Measurements from ENCODE around the gene CDHR2. TPM values are rescaled to one million over a fixed set of nuclear protein-coding genes. Genes with fewer than 3 reads are reported as not detected.

The CDHR2 gene
- total RNA-seq, 2 donors from 2014 or later: 1.3 TPM; not detected in 1

- TF ChIP-seq CTCF (IDR thresholded peaks at IDR 0.05) (no peak), POLR2A (IDR thresholded peaks at IDR 0.05) (no peak)
- Histone ChIP-seq H3K4me1 (no peaks in the 10 kb centered on the region), H3K27me3 (no peaks in the 10 kb centered on the region), H3K4me3 (no peak overlapping the region), H3K27ac (no peak overlapping the region), H3K9me3 (no peaks in the 10 kb centered on the region), H3K36me3 (replicated peaks in 1 of 2; ENCODE audit: insufficient read depth in 1 of 2, low read depth in 2 of 2) (no peaks in the 10 kb centered on the region)
- DNase-seq: no peak
- WGBS, 2 donors: 85 to 86% methylated on average over 6 of the region's 6 CpGs
- intact Hi-C loops (cut with DNase I): no loop called here
- ATAC-seq: no peak
Observed at GRCh38 chr5:176612008-176612407, 62.9 kb downstream of the CDHR2 start.

- intact Hi-C loops (cut with DNase I): no loop called here
Observed at GRCh38 chr5:176612855-176613254, 63.7 kb downstream of the CDHR2 start.

GRCh38 chr5:176614805-176615478 lies 65.8 kb downstream of the CDHR2 start:
- Histone ChIP-seq H3K27me3 (peaks cover 0 to 12% of the 10 kb centered on the region in 2 donors), H3K4me3 (no peak overlapping the region), H3K27ac (no peak overlapping the region), H3K36me3 (replicated peaks in 1 of 2; ENCODE audit: insufficient read depth in 1 of 2, low read depth in 2 of 2) (no peaks in the 10 kb centered on the region), H3K9me3 (no peaks in the 10 kb centered on the region), H3K4me1 (peaks cover 12% of the 10 kb centered on the region)
- DNase-seq (no peak), ATAC-seq (no peak)
- 51 to 66% methylated on average over 8 of the region's 8 CpGs for WGBS, 2 donors
- intact Hi-C loops (cut with DNase I): no loop called here
- TF ChIP-seq POLR2A (IDR thresholded peaks at IDR 0.05) (no peak), CTCF (IDR thresholded peaks at IDR 0.05) (no peak)

More at GRCh38 chr5:176612855-176613254, 63.7 kb downstream of the CDHR2 start:
- DNase-seq: no peak
- 54 to 57% methylated on average over 2 of the region's 2 CpGs for WGBS, 2 donors
- no peaks in the 10 kb centered on the region for H3K9me3 ChIP-seq
- no peak overlapping the region for H3K4me3 ChIP-seq
- no peak for ATAC-seq
- H3K27me3 ChIP-seq: no peaks in the 10 kb centered on the region
- H3K36me3 ChIP-seq (replicated peaks in 1 of 2; ENCODE audit: insufficient read depth in 1 of 2, low read depth in 2 of 2): no peaks in the 10 kb centered on the region
- TF ChIP-seq POLR2A (IDR thresholded peaks at IDR 0.05) (no peak), CTCF (IDR thresholded peaks at IDR 0.05) (no peak)
- no peak overlapping the region for H3K27ac ChIP-seq
- H3K4me1 ChIP-seq: no peaks in the 10 kb centered on the region

- ATAC-seq (no peak), DNase-seq (no peak)
- Histone ChIP-seq H3K27ac (no peak overlapping the region), H3K27me3 (peaks cover 0 to 23% of the 10 kb centered on the region in 2 donors), H3K4me3 (no peak overlapping the region), H3K9me3 (no peaks in the 10 kb centered on the region), H3K4me1 (peaks cover 20% of the 10 kb centered on the region), H3K36me3 (replicated peaks in 1 of 2; ENCODE audit: insufficient read depth in 1 of 2, low read depth in 2 of 2) (no peaks in the 10 kb centered on the region)
- TF ChIP-seq CTCF (IDR thresholded peaks at IDR 0.05): no peak
- no peak for TF ChIP-seq POLR2A (IDR thresholded peaks at IDR 0.05)
- WGBS, 2 donors: 39 to 51% methylated on average over 7 of the region's 7 CpGs
- intact Hi-C loops (cut with DNase I): no loop called here
Observed at GRCh38 chr5:176616511-176616910, 67.4 kb downstream of the CDHR2 start.

DNA sequence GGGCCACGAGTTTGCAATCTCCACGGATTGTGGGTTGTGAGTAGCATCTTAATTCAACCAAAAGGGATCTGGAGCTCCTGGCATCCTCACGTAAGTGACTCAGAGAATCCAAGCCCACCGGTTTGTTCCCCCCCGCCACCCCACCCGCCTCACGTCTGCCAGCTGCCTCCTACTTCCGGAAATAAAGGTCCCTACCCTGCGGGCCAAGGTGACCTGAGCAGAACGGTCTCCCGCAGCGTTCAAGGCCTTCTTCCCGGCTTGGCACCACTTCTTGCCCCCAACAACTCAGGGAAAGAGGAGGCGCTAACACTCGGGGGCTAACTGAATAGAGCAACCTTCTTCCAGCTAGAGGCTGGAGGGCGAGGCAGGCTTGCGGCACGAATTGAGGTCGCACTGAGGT lies 69.6 kb downstream of the CDHR2 start:
- intact Hi-C loops (cut with DNase I): no loop called here
- H3K27me3 ChIP-seq: peaks cover 0 to 23% of the 10 kb centered on the region in 2 donors
- no peaks in the 10 kb centered on the region for H3K36me3 ChIP-seq (replicated peaks in 1 of 2; ENCODE audit: insufficient read depth in 1 of 2, low read depth in 2 of 2)
- no peak for TF ChIP-seq POLR2A (IDR thresholded peaks at IDR 0.05)
- TF ChIP-seq CTCF (IDR thresholded peaks at IDR 0.05): no peak
- WGBS, 2 donors: 24 to 39% methylated on average over 17 to 19 of the region's 19 CpGs
- peaks cover 20% of the 10 kb centered on the region for H3K4me1 ChIP-seq
- no peak for ATAC-seq
- no peak for DNase-seq
- H3K9me3 ChIP-seq: no peaks in the 10 kb centered on the region
- no peak overlapping the region for H3K27ac ChIP-seq
- no peak overlapping the region for H3K4me3 ChIP-seq
